Inflammatory macrophage treated with lipopolysaccharide for 4 hours (primary cell): ENCODE results near the gene STS.

Experiments used
- DNase-seq: peaks from one replicate; pipeline ENCODE4 v3.0.0-alpha.2; 2020

The STS gene

GRCh38 chrX:7184816-7185215 lies 37.3 kb downstream of the STS start:
- DNase-seq: no peak

- no peak for DNase-seq
Measured at GRCh38 chrX:7188672-7189071, 41.2 kb downstream of the STS start.

- no peak for DNase-seq
Measured at GRCh38 chrX:7190157-7190556, 42.6 kb downstream of the STS start.

GRCh38 chrX:7191681-7192110 lies 44.2 kb downstream of the STS start:
- no peak for DNase-seq

DNA sequence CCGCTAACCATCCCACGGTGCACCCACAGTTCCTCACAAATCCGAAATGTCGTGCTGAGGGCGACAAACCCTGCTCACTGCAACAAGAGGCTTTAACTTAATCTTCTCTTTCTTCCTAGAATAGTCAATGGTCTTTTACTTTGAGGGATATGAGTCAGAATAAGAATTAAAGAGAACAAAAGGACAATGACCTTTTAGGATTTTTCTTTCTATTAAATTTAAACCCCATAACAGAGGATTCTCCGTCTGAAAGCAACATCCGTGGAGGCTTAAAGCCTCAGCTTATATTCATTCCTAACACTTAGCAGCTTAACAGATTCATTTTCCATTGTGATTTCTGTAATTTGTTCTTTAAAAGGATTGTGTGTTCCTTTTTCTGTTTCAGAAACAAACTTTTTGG lies 45.4 kb downstream of the STS start:
- DNase-seq: no peak

DNA sequence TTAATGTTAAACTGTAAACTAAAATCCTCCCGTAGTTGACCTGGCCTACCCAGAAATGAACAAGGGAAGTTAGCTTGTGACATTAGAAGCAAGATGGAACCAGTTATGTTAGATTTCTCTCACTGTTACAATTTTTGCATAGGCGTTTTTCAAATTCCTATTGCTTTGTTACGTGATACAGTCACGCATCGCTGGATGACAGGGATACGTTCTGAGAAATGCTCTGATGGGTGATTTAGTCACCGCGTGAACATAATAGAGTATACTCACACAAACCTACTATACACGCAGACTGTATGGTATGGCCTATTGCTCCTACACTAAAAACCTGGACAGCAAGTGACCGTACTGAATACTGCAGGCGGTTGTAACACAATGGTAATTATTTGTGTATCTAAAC lies 47.1 kb downstream of the STS start:
- no peak for DNase-seq
